Stimulated activated naive CD8-positive, alpha-beta T cell treated with anti-CD3 and anti-CD28 coated beads, Interleukin-15, amount 100 ng/mL, for 72 hours (primary cell): Measurements from ENCODE around the gene CRTAP.
"Not testable (repeated sequence)": the region's sequence is repeated elsewhere in the genome, so short reads cannot be mapped to it uniquely, and the experiment has no call there.

Experiments used
- ATAC-seq: fragments of 150-1000 bp; cut with Tn5 transposase; 2 replicates; pipeline ENCODE4 v1.10.0; 2021; ENCODE audit warnings: mild to moderate bottlenecking, moderate library complexity
- DNase-seq, 2 donors: peaks; one replicate each; pipeline ENCODE4 v3.0.0; 2021 to 2022
- H3K27ac Mint-ChIP-seq, 2 donors: one replicate each; pipeline ENCODE4 v1.8.0; 2022; ENCODE audit warnings: mild to moderate bottlenecking in 2 of 2, mixed read lengths in 2 of 2, moderate library complexity in 2 of 2
- H3K27me3 Mint-ChIP-seq: one replicate; pipeline ENCODE4 v1.8.0; 2022; ENCODE audit warnings: mixed read lengths
- H3K4me1 Mint-ChIP-seq: one replicate; pipeline ENCODE4 v1.8.0; 2022; ENCODE audit warnings: mild to moderate bottlenecking, mixed read lengths
- H3K4me3 Mint-ChIP-seq, 2 donors: one replicate each; pipeline ENCODE4 v1.8.0; 2022; ENCODE audit warnings: mild to moderate bottlenecking in 2 of 2, mixed read lengths in 2 of 2, moderate library complexity in 1 of 2
- H3K9me3 Mint-ChIP-seq, 2 donors: one replicate each; pipeline ENCODE4 v1.8.0; 2022; ENCODE audit warnings: mixed read lengths in 2 of 2

The CRTAP gene

GRCh38 chr3:33117461-33117860, 3.6 kb downstream of the CRTAP start:
- DNase-seq (no peak), ATAC-seq (no peak)
- H3K9me3 Mint-ChIP-seq = no peaks in the 10 kb centered on the region
- H3K27ac Mint-ChIP-seq = no peak overlapping the region
- H3K27me3 Mint-ChIP-seq = no peaks in the 10 kb centered on the region
- no peak overlapping the region for H3K4me3 Mint-ChIP-seq
- peaks cover 20% of the 10 kb centered on the region for H3K4me1 Mint-ChIP-seq

GRCh38 chr3:33119891-33120290, 6.1 kb downstream of the CRTAP start:
- H3K4me3 Mint-ChIP-seq = no peak overlapping the region
- H3K27me3 Mint-ChIP-seq = no peaks in the 10 kb centered on the region
- peaks cover 25% of the 10 kb centered on the region for H3K4me1 Mint-ChIP-seq
- no peak for DNase-seq
- no peak overlapping the region for H3K27ac Mint-ChIP-seq
- no peaks in the 10 kb centered on the region for H3K9me3 Mint-ChIP-seq
- ATAC-seq = no peak

- no peaks in the 10 kb centered on the region for H3K27me3 Mint-ChIP-seq
- no peak overlapping the region for H3K4me3 Mint-ChIP-seq
- H3K9me3 Mint-ChIP-seq = no peaks in the 10 kb centered on the region
- ATAC-seq = no peak
- H3K27ac Mint-ChIP-seq = no peak overlapping the region
- DNase-seq = no peak
- peaks cover 17% of the 10 kb centered on the region for H3K4me1 Mint-ChIP-seq
These were observed 9.2 kb downstream of the CRTAP start for GRCh38 chr3:33122991-33123390.

- no peak for DNase-seq
- no peaks in the 10 kb centered on the region for H3K27me3 Mint-ChIP-seq
- peaks cover 16% of the 10 kb centered on the region for H3K4me1 Mint-ChIP-seq
- no peak for ATAC-seq
- no peaks in the 10 kb centered on the region for H3K9me3 Mint-ChIP-seq
- H3K4me3 Mint-ChIP-seq = no peak overlapping the region
- no peak overlapping the region for H3K27ac Mint-ChIP-seq
These were observed 10.8 kb downstream of the CRTAP start for GRCh38 chr3:33124638-33125037.

- Mint-ChIP-seq H3K9me3 (no peaks in the 10 kb centered on the region), H3K4me1 (peaks cover 16% of the 10 kb centered on the region), H3K4me3 (no peak overlapping the region), H3K27ac (no peak overlapping the region), H3K27me3 (no peaks in the 10 kb centered on the region)
- DNase-seq (no peak), ATAC-seq (no peak)
These were observed 12.0 kb downstream of the CRTAP start for GRCh38 chr3:33125840-33126239.

GRCh38 chr3:33128706-33129105, 14.9 kb downstream of the CRTAP start:
- no peak for DNase-seq
- Mint-ChIP-seq H3K27me3 (no peaks in the 10 kb centered on the region), H3K4me3 (no peak overlapping the region), H3K9me3 (no peaks in the 10 kb centered on the region), H3K4me1 (peaks cover 10% of the 10 kb centered on the region), H3K27ac (no peak overlapping the region)
- no peak for ATAC-seq

- Mint-ChIP-seq H3K4me1 (peaks cover 6% of the 10 kb centered on the region), H3K27me3 (no peaks in the 10 kb centered on the region), H3K9me3 (no peaks in the 10 kb centered on the region), H3K4me3 (no peak overlapping the region), H3K27ac (no peak overlapping the region)
- DNase-seq = no peak
- no peak for ATAC-seq
These were observed 16.3 kb downstream of the CRTAP start for GRCh38 chr3:33130144-33130543.

GRCh38 chr3:33131331-33132018, 17.7 kb downstream of the CRTAP start:
- Mint-ChIP-seq H3K9me3 (no peaks in the 10 kb centered on the region), H3K4me1 (peaks cover 6% of the 10 kb centered on the region), H3K4me3 (no peak overlapping the region), H3K27me3 (no peaks in the 10 kb centered on the region), H3K27ac (peak overlapping the region in 1 of 2 donors; percentile 27)
- DNase-seq (peak in 1 of 2 donors; percentile 28), ATAC-seq (peak; percentile 59)

GRCh38 chr3:33132019-33132360, 18.2 kb downstream of the CRTAP start:
- no peak overlapping the region for H3K4me3 Mint-ChIP-seq
- ATAC-seq = no peak
- H3K27me3 Mint-ChIP-seq = no peaks in the 10 kb centered on the region
- no peak for DNase-seq
- H3K9me3 Mint-ChIP-seq = no peaks in the 10 kb centered on the region
- H3K4me1 Mint-ChIP-seq = peaks cover 6% of the 10 kb centered on the region
- no peak overlapping the region for H3K27ac Mint-ChIP-seq

GRCh38 chr3:33134026-33134625, 20.3 kb downstream of the CRTAP start:
- Mint-ChIP-seq H3K27ac (peak overlapping the region in 1 of 2 donors; percentile 74), H3K4me3 (no peak overlapping the region)
- no peak for DNase-seq

GRCh38 chr3:33137691-33138090, 23.9 kb downstream of the CRTAP start:
- Mint-ChIP-seq H3K9me3 (no peaks in the 10 kb centered on the region), H3K27ac (no peak overlapping the region), H3K4me1 (peaks cover 6% of the 10 kb centered on the region), H3K4me3 (no peak overlapping the region), H3K27me3 (no peaks in the 10 kb centered on the region)
- DNase-seq (no peak), ATAC-seq (no peak)

More at GRCh38 chr3:33134026-33134625, 20.3 kb downstream of the CRTAP start:
- Mint-ChIP-seq H3K9me3 (no peaks in the 10 kb centered on the region), H3K4me1 (peaks cover 6% of the 10 kb centered on the region), H3K27me3 (no peaks in the 10 kb centered on the region)
- ATAC-seq = peak; percentile 71

- DNase-seq, H3K4me3 Mint-ChIP-seq, ATAC-seq, H3K27ac Mint-ChIP-seq, H3K4me1 Mint-ChIP-seq, H3K27me3 Mint-ChIP-seq, H3K9me3 Mint-ChIP-seq: not testable (repeated sequence)
These were observed 25.3 kb downstream of the CRTAP start for GRCh38 chr3:33139006-33139623.

- Mint-ChIP-seq H3K27ac (no peak overlapping the region), H3K4me3 (no peak overlapping the region), H3K27me3 (no peaks in the 10 kb centered on the region), H3K4me1 (no peaks in the 10 kb centered on the region), H3K9me3 (no peaks in the 10 kb centered on the region)
- DNase-seq = no peak
- ATAC-seq = no peak
These were observed 26.2 kb downstream of the CRTAP start for GRCh38 chr3:33139996-33140395.

- no peak for DNase-seq
- H3K27ac Mint-ChIP-seq = no peak overlapping the region
- no peaks in the 10 kb centered on the region for H3K9me3 Mint-ChIP-seq
- H3K27me3 Mint-ChIP-seq = no peaks in the 10 kb centered on the region
- no peak overlapping the region for H3K4me3 Mint-ChIP-seq
- no peak for ATAC-seq
- no peaks in the 10 kb centered on the region for H3K4me1 Mint-ChIP-seq
These were observed 27.2 kb downstream of the CRTAP start for GRCh38 chr3:33141006-33141405.

- H3K27ac Mint-ChIP-seq = no peak overlapping the region
- ATAC-seq = no peak
- no peaks in the 10 kb centered on the region for H3K4me1 Mint-ChIP-seq
These were observed 30.6 kb downstream of the CRTAP start for GRCh38 chr3:33144433-33144832.

GRCh38 chr3:33145221-33145900, 31.5 kb downstream of the CRTAP start:
- Mint-ChIP-seq H3K4me3 (no peak overlapping the region), H3K27me3 (no peaks in the 10 kb centered on the region), H3K9me3 (peaks cover 6 to 8% of the 10 kb centered on the region in 2 donors), H3K4me1 (no peaks in the 10 kb centered on the region), H3K27ac (peak overlapping the region in 1 of 2 donors; percentile 23)
- DNase-seq (no peak), ATAC-seq (no peak)

More at GRCh38 chr3:33144433-33144832, 30.6 kb downstream of the CRTAP start:
- Mint-ChIP-seq H3K9me3 (peaks cover 6 to 8% of the 10 kb centered on the region in 2 donors), H3K27me3 (no peaks in the 10 kb centered on the region), H3K4me3 (no peak overlapping the region)
- no peak for DNase-seq
